Fibroblast of skin of abdomen (primary cell): ENCODE data around the gene GRB2.
"Not testable (repeated sequence)": the region's sequence is repeated elsewhere in the genome, so short reads cannot be mapped to it uniquely, and the experiment has no call there.

Source experiments
- DNase-seq: peaks from one replicate; pipeline ENCODE4 v3.0.0-alpha.2; 2013

The GRB2 gene

DNA sequence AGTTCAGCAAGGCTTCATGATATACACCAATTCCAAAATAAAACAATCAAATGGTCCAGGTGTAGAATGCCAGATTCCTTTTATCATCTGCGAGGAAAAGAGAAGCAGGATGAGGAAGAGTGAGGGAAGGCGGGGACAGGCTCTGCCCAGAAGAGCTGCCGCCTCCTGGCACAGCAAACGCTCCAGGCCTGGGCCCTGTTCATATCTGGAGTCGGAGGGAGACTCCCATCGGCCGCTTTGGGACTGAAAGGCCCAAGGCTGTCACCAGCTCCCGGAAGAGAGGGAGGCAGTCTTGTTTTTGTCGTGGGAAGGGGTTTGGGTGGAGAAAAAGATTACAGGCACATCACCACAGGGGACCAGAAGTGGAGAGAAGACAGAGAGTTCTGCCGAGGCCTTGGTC is 87.3 kb downstream of the GRB2 start:
- DNase-seq: no peak

DNA sequence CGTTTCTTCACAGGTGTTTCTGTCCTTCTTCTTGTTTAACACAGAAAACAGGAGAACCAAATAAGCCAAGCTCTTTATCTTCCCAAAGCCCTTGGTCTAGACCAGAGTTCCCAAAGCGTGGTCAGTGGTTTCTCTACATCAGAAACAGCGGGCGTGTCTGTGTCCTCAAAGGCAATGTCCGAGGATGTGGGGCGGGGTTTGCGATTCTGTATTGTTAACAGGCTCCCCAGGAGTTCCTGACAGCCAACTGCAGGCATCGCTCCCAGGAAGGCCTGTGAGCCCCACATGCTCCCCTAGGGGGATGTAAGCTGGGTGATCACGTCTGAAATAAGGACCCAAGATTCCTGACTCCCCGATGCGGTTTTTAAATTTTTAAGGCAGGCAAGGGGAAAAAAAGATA is 87.8 kb downstream of the GRB2 start:
- DNase-seq: no peak

DNA sequence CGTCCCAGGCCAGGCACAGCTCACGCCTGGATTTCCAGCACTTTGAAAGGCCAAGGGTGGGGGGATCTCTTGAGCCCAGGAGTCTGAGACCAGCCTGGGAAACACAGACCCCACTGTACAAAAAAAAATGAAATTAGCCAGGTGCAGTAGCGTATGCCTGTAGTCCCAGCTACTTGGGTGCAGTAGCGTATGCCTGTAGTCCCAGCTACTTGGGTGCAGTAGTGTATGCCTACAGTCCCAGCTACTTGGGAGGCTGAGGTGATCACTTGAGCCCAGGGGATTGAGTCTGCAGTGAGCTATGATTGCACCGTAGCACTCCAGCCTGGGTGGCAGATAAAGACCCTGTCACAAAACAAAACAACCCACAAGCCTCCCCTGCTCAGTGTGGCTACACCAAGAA is 89.2 kb downstream of the GRB2 start:
- no peak for DNase-seq

DNA sequence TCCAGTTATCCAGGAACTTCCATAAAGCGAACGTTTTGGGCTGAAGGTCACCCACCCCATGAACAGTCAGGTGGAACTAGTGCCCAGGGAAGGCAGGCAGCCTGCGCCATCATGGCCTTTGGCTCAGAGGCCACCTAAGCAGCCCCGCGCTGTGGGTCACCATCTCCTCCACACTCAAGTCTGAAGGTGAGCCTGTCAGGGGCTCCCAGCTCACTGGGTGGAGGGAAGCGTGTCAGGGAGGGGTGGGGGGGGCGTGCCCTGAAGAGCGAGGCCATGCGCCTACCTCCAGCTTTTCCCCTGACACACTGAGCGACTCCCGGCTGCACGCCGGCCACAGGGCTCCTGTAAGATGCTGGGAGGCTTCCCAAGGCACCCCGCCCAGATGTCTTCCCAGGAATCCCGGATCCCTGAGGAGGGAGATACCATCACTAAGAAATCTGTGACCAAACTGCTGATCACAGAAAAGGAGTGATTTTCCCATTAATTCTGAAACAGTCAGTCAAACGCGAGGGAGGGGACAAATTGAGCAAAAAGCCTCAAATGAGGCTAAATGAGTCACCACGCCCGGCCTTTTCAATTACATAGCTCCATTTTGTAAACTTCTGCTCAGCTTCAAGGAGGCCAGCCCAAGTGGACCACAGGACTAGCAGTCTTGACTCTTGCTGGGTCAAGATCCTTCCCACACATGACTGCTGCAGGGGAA is 89.8 kb downstream of the GRB2 start:
- DNase-seq: no peak

DNA sequence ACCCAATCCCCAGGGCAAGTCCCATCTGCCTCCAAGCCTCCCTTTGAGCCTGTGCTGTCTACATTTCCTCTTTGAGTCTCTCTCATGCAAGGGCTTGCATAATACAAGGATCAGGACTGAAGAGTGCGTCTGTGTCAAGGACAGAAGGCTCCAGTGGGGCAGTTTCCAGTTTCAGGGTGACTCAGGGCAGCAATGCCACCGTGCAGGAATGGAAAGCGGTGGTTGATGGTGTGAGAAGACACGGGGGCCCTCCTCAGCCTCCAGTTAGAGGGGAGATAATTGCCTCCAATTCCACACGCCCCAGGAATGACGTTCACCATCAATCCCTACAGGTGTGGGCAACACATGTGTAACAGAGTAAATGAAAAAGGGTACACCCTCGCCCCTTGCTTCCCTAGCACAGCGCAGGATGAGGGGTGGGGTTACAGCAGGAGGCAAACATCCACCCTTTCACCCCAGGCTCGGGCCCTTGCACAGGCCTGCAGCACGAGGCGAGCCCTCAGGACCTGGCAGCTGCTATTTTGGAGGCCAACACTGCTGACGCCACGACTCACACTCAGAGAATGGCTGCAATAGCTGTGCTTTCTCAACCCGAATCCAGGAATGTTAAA is 91.4 kb downstream of the GRB2 start:
- DNase-seq: peak; percentile 21

DNA sequence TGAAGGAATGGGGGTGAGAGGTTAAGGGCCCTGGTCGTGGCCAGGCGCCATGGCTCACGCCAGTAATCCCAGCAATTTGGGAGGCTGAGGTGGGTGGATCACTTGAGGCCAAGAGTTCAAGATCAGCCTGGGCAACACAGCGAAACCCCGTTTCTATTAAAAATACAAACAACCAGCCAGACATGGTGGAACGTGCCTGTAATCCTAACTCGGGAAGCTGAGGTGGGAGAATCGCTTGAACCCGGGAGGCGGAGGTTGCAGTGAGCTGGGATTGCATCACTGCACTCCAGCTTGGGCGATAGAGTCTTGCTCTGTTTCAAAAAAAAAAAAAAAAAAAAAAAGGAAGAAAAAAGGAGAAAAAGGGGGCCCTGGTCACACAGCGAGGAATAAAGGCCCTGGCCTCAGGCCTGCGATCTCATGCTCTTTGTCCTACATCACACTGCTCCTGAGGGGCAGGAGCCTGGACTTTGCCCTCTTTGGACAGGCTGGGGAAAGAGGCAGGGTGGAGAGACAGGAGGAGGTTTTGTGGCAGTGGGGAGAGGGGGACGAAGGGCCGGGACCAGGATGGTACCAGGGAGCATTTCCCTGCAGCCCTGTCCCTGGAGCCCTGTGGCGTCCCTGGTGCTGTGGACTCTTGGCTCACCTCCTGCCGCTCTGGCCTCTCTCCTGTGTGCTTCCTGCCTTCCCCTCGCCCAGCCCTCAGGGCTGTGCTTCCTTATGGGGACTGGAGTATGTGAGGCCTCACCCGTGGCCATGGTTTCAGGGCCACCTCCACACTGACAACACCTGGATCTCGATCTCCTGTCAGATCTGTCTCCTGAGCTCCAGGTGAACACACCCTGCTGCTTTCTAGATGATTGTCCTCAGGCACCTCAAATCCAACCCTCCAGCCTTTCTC is 96.5 kb downstream of the GRB2 start:
- DNase-seq: no peak

DNA sequence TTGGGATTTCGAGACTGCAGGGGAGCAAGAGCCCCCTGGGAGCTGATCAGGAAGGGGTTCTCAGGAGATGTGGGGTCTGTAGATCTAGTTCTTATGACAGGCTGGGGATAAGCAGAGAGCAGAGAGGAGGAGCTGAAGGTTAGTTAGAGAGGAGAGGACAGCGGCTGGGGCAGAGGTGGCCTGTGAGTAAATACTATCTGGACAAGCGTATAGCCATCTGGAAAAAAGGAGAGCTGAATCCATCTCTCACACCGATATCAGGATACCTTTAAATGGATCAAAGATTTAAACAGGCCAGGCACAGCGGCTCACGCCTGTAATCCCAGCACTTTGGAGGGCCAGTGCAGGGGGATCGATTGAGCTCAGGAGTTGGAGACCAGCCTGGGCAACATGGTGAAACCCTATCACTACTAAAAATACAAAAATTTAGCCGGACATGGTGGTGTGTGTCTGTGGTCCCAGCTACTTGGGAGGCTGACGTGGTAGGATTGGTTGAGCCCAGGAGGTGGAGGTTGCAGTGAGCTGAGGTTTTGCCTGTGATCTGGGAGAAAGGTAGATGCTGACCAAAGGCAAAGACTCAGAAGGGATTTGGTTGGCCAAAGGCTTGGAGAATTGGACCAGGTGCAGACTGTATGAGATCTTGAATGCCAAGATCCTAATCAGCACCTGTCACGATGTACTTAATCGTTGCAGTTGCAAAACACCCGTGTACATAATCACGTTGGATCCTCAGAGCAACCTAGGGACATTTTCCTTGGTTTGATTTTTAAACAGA is 97.3 kb downstream of the GRB2 start:
- DNase-seq: no peak

DNA sequence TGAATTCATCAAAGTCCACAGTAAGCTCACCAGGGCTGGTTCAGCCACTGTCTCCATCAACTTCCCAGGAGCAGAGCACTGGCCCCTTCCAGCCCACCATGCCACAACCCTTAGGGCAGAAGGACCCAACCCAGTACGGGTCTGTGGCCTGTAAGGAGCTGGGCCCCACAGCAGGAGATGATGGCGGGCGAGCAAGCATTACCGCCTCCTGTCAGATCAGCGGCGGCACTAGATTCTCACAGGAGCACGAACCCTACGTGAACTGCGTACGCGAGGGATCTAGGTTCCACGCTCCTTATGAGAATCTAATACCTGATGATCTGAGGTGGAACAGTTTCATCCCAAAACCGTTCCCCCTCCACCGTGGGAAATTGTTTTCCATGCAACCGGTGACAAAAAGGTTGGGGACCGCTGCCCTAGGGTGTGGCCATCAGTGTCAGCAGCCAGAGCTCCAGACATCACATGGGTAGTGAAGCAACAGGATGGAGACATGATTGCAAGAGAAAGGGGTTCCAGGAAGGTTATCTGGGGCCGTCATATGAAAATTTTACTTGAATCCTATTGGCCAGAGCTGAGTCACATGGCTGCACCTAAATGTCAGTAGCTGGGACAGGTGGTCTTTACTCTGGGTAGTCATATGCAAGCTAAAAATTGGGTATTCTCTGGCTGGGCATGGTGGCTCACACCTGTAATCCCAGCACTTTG is 103.8 kb downstream of the GRB2 start:
- DNase-seq: no peak

DNA sequence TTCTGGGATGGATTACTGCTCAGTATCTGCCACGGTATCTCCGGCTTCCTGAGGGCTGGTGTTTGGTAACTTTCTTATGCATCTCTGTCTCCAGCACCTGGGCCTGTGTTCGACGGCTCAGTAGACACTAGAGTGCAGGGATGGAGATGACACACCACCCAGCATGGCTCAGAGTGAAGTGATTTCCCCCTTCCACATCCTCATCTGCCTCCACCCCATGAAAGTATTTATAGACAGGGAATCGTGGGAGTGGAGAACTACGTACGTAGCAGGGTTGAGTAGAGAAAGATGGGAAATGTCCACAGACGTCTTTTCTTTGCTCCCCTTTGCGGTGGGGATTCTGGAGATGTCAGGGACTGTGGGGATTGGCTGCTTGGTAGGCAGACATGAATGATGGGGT is 104.4 kb downstream of the GRB2 start:
- no peak for DNase-seq

DNA sequence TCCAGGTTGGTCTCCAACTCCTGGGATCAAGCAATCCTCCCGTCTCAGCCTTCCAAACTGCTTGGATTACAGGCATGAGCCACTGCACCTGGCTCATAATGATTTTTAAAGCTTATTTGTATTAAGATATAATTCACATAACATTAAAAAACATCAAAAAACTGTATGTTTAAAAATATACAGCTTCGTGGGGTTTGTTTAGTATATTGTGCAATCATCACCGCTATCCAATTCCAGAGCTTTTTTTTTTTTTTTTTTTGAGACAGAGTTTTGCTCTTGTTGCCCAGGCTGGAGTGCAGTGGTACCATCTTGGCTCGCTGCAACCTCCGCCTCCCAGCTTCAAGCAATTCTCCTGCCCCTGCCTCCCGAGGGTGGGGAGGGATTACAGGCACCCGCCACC is 105.2 kb downstream of the GRB2 start:
- DNase-seq: no peak

DNA sequence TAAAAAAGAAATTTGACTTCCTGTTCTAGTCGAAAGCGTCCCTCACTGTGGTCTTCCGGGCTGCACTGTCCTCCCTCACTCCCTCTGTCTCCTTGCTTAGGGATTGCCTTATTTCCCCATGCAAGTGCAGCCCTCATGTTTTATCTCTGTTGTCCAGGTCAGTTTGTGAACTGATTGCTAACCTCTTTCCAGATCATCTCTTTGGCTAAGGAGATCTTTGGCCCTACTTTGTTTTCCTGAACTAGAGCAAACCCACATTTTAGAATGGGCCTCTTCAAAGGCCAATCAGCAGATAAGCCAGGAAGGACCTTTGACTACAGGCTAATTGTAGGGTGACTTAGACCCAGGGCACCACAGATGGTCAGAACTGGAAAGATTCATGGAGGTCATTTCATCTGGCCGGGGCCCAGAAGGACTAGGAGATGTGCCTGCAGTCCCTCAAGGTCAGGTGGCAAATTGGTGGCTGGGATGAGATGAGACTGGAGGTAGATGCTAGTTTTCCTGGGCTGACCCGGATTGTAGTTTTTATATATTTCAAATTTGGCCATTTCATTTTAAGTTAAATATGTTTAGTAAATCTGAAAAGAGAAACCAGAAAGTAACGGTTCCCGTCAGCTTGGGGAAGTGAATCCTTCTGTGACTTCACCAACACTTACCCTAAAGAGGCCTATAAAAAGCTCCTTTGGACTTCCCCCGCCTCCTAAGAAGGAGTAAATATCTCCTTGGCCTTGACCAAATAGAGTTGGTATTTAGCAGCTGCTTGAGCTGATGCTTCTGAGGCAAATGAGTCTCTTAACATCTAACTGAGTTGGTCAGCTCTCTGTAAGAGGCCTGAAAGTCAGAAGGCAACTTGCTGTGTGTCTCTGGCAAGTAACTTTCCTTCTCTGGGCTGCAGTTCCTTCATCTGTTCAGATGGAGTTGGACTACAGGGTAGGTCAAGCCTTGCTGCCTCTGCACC is 110.0 kb downstream of the GRB2 start:
- no peak for DNase-seq

DNA sequence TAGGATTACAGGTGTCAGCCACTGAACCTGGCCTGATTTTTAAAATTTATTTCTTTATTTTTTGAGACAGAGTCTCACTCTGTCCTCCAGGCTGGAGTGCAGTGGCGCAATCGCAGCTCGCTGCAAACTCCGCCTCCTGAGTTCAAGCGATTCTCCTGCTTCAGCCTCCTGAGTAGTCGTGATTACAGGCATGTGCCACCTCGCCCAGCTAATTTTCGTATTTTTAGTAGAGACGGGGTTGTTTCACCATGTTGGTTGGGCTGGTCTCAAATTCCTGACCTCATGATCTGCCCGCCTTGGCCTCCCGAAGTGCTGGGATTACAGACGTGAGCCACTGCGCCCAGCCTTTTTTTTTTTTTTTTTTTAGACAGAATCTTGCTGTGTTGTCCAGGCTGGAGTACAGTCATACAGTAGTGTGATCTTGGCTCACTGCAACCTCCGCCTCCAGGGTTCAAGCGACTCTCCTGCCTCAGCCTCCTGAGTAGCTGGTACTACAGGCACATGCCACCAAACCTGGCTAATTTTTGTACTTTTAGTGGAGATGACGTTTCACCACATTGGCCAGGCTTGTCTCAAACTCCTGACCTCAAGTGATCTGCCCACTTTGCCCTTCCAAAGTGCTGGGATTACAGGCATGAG is 112.5 kb downstream of the GRB2 start:
- not testable (repeated sequence) for DNase-seq

DNA sequence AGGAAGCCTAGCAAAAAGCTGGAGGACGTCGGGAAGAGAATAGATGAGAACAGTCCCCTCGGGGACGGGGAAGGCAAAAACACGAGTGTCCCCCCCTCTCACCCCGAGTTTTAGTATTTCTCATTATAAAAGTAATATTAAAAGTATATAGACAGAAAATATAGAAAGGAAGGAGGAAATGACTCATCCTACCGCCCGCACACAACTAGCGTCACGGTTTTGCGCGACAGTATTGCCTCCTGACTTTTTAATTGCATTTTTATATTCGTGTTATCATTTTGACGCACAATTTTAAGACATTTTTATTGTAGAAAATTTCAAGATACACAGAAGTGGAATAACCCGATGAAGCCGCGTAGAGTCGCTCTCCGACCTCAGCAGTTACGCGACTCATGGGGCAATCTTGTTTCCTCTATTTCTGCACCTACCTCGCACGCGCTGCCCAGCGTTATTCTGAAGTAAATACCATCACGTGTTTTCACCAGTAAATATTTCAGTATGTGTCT is 115.6 kb downstream of the GRB2 start:
- DNase-seq: peak; percentile 58

DNA sequence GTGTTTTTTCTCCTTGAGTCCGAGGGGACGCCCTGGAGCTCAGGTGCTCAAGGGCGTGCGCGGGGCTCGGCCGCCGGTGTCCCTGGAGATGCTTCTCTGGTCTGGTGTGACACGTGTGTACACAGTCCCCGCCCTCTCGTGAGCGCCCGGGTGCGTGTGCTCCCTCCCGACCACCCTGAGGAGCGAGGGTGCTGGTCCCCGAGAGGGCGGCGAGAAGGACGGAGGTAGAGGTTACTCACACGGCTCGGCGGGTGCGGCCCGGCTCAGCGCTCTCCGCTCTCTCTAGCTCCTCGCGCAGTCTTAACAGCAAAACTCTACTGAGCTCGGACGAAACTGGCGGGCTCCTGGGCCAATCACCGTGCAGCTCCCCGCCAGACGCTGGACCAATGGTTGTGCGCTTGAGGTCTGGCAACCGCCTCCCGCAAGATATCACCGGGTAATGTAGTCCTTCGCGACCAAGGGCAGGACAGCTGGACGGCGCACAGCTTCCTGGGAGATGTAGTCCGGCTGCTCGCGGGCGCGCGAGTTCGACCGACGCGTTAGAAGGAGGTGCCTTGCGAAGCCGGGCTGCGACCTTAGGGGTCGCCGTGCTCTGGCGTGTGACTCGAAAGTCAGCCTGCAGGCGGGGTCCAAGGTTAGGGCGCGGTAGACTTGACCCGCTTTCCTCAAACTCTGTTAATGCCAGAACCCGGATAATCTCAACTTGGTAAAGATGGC is 116.2 kb downstream of the GRB2 start, which contains the start of gene SLC25A19:
Gene SLC25A19 (minus strand): TSS at position 319 of the 717 bp plus-strand sequence. CDS start 2,669 bp downstream, outside the sequence.
- DNase-seq: peak; percentile 99

DNA sequence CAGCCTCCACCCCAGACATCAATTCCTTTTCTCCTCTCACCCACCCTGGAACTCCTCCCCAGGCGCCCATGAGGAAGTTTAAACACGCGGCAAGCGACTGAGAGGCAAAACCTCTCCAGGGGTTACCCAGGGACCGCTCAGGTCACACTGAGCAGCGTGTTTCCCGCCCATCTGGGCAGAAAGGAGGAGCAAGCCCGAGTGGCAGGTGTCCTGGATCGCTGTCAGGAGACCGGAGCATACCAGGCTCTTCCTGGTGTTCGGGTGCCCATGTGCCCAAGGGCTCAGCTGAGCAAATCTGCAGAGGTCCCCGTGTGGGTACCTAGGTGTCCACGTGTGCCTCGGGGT is 116.7 kb downstream of the GRB2 start:
- no peak for DNase-seq

DNA sequence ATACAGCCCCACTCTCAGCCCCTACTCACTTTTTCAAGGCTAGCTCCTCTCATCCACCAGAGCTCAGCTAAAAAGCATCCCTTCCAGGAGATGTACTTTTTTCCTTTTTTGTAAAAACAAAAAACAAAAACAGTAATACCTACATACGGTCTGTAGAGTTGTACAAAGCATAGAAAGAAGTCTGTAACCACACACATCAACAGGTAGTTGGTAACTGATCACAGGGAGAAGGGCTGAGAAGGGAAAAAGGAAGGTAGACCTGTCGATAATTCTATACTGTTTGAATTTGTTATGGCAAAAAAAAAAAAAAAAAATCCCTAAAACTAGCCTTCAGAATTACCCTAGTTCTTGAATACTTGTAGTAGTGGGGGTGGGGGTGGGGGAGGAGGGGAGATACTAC is 117.1 kb downstream of the GRB2 start:
- DNase-seq: no peak

DNA sequence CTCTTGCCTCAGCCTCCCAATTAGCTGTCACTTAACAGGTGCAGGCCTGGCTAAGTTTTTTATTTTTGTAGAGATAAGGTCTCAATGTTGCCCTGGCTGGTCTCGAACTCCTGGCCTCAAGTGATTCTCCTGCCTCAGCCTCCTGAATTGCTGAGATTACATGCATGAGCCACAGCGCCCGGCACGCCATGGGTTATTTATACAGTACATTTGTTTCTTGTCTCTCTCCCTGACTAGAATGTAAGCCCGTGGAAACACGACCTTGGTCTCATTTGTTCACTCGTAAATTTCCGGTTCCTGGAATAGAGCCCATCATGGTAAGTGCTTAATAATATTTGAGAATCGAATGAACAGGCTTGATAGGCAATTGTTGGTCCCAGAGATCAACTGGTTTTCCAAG is 118.3 kb downstream of the GRB2 start:
- no peak for DNase-seq

DNA sequence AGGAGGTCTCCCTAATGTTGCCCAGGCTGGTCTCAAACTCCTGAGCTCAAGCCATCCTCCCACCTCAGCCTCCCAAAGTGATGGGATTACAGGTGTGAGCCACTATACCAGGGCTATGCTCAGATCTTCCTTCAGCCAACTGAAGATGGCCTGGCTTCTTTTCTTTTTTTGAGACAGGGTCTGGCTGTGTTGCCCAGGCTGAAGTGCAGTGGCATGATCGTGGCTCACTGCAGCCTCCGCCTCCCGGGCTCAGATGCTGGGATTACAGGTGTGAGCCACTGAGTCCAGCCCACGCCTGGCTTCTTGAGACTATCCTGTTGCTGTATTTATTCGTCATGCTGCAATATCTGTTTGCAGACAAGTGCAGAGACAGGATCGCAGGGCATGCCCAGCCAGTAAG is 120.4 kb downstream of the GRB2 start:
- no peak for DNase-seq

DNA sequence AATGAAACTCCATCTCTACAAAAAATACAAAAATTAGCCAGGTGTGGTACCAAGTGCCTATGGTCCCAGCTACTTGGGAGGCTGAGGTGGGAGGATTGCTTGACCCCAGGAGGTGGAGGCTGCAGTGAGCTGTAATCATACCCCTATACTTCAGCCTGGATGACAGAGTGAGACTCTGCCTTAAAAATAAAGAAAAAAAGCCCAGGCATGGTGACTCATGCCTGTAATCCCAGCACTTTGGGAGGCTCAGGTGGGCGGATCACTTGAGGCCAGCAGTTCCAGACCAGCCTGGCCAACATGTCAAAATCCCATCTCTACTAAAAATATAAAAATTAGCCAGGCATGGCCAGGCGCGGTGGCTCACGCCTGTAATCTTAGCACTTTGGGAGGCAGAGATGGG is 125.3 kb downstream of the GRB2 start:
- not testable (repeated sequence) for DNase-seq
